Dermis blood vessel endothelial cell (primary cell): Measurements from ENCODE around the gene SNRNP40. TPM values are rescaled to one million over a fixed set of nuclear protein-coding genes. Genes with fewer than 3 reads are reported as not detected.
A peak's percentile ranks its signal among the peaks of the same experiment; 100 is the strongest.

ENCODE experiments used
- DNase-seq: peaks from one replicate; pipeline ENCODE4 v3.0.0; 2010
- total RNA-seq: library from RNA; depleted of rRNA; stranded (reverse); fragments of >200 nt; gene quantifications from 2 replicates; pipeline ENCODE4 v1.2.3, GENCODE V29; 2014

Gene SNRNP40
- total RNA-seq, 1 donor from 2014 or later = 131 TPM

DNA sequence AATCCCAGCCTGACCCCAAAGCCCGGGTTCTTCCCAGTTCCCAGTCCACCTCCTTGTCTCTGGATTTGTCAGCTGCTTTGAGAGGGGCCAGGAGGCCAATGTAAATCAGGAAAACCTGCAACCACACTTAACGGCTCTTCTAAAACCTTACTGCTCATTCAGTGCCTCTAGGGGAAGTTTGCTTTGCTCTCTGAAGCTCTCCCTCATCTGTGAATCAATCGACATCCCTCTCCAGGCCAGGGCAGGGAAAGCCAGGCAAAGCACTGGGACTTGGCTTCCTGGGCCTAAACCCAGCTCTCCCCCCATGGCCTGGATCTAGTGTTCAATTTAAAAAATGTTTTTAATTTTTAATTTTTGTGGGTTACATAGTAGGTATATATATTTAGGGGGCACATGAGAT is 66.2 kb downstream of the SNRNP40 start:
- DNase-seq = no peak

DNA sequence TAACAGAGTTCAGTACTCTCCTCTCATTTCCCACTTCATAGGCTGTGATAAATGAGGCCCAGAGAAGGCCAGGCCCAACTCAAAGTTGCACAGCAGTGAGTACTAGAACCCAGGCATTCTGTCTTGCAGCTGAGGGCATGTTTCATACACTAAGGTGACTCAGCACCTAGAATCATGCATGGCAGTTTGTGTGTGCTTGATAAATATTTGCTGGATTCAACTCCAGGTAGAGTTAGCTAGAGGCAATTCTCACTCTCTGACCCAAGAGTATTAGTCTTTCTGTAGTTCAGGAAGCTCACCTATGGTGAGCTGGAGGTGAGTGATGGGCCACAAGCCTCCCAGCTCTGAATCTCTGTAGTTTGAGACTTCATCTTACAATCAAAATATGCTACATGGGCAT is 67.6 kb downstream of the SNRNP40 start:
- no peak for DNase-seq

DNA sequence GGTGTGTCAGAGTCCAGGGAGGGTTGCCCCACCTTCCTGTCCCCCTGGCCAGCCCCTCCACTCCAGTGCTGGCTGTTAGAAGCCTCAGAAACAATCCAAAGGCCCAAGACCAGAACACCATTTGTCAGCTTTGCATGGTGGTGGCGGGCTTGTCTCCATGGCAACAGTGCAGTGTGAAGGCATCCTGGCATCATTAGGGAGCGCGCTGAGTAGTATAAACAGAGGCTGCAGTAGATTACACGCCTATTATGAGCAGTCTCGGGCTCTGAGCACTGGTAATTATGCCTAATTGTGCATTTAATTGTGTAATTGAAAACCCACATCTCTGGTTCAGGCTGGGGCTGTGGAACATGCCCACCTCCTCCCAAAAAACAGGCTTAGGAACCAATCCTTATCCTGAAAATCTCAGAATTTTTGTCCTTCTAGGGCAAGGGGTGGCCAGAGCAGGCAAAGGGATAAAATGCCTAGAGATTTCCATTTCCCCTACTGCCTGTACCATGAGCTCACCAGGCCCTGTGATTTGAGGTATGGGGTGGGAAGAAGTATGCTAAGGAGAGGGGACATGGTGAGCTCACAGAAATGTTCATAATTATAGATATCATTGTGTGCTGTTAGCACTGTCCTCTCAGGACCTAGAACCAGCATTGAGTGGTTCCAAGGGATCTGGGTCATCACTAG is 68.6 kb downstream of the SNRNP40 start:
- DNase-seq = no peak

DNA sequence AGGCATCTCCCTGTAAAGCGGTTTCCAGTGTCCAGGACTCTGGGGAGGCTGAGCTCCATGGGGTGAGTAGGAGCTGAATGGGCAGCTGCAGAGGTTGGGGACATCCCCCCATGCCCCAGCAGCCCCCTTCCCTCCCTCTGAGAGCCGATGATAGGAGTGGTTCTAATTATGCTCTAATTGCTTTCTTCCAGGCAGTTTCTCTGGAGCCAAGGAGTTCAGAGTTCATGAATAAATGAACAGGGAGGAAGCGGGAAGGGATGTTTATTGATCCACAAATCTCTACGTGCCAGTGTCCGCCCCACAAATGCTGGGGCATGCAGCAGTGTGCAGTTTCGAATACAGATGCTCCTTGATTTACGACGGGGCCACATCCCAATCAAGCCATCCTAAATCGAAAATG is 72.5 kb downstream of the SNRNP40 start:
- DNase-seq = no peak

DNA sequence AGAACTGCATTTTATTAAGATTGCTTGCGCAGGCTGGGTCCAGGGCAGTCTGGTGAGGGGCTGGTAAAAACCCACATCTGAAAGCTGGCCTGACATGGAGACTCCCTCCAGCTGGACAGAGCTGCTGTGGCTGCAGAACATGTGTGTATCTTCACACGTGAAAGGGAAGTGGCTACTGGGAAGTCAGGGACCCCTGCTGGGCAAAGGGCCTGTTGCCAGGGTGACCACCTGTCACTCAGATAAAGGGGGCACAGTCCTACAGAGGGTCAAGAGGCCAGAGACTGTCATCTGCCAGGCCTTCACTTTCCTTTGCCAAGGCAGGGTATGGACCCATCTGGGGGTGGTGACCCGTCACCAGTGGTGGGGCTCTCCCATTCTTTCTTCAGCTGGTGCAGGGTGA is 74.4 kb downstream of the SNRNP40 start:
- no peak for DNase-seq

DNA sequence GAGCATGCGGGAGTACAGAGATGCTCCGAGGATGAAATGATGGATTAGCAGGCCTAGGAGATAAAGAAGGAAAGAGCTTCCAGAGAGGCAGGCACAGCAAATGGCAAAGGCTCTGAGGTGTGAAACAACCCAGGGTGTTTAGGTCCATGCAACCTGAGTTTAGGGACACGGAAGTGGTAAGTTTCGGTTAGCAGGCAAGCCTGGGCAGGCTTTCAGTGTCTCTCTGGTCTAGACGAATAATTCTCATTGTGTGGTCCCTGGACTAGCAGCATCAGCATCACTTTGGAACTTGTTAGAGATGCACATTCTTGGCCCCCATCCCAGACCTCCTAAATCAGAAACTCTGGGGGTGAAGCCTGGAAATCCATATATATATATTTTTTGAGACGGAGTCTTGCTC is 75.5 kb downstream of the SNRNP40 start:
- DNase-seq = no peak

DNA sequence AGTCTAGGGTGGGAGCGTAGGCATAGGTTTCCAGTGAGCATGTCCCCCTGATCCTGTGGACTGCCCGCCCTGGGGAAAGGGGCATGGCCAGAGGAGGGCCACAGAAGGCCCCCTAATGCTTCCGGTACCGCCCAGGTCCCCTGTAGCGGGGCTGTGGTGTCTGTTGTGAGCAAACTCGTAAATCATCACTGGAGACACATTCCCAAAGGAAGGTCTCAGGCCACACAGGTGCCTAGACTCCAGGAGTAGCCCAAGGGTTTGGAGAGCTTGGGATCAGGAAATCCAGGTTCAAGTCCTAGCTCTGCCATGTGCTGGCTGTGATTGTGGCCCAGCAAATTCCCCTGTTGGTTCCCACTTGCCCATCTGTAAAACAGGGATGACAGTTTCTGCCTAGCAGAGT is 77.1 kb downstream of the SNRNP40 start:
- no peak for DNase-seq

DNA sequence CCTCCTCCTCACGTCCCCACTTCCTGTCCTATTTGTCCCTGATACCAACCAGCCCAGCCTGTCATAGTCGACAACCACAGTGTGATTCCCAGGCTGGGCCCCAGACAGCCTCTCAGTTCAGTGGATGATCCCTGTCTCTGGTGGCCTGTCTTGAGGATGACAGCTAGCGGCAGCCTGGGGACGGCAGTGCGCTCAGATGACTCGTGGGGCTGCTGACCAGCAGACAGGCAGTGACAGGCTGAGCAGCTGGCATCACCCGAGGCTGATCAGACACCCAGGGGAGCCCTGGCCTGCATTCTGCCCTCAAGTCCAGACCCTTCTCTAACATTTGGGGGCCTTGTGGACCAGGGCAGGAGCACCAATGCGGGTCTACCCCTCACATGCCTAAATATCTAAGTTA is 77.9 kb downstream of the SNRNP40 start:
- no peak for DNase-seq

DNA sequence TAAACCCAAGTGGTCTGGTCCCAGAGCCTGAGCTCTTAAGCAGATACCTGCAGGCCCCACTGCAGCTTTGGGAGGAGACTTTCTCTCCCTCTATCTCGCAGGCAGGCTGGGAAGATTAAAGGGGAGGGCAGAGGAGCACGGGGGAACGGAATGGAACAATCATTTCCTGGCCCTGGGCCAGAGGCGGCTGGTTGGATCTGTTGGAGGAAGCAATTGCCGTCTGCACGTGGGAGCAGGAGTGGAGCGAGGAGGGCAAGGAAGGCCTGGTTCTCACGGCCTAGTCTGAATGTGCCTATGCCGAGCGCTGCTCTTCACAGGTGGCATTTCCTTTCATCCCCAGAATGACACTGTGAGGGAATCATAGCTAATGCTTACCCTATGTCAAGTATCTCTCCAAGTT is 80.6 kb downstream of the SNRNP40 start:
- DNase-seq = peak; percentile 85

DNA sequence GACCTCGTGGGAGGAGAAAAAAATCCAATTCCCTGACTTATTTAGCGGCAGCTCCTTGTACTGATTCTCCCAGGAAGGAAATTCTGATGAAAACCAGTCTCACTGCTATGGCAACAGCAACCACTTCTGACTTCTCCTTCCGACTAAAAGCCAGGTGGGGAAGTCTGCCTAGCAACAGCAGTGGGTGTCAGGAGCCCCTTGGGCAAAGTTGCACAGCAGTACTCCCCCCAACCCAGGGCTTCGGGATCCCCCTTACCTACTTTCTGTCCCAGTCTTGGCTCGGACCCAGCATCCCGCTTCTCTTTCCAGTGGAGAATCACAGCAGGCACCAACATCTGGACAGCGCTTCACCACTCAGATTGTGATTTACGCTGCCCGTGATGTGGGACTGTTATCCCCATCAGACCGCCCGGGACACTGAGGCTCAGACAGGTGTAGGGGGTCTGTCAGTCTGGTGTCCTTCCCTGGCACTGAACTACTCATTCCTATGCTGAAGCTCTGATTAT is 81.5 kb downstream of the SNRNP40 start:
- no peak for DNase-seq

DNA sequence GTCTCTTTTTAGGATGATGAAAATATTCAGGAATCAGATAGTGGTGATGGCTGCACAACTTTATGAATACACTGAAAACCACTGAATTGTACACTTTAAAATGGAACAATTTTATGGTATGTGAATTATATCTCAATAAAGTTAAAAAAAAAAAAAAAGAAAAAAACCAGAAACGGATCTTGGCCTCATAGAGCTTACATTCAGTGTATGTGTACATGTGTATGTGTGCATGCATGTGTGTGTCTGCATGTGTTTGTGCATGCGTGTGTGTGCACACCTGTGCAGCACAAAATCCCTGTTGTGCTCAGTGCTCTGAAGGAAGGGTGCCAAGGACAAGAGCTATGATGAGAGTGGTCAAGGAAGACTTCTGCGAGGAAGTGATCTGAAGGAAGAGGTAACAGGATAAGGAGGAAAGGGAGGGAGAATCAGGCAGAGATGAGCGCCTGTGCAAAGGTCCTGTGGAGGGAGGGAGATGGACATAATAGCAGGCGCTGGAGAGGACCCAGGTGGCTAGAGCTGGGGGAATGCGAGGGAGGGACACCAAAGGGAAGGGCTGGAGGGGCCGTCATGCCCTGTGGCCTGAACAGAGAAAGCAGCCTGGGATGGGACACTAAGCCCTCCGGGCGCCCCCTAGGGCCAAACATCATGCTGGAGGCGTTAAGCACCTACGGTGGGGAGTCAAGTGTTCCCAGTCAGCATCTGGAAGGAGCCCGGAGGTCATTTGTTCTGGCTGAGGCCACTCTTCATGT is 82.1 kb downstream of the SNRNP40 start:
- peak; percentile 13 for DNase-seq

Other genes starting within 250 kb of the SNRNP40 start
- 68.1 and 115 TPM in 2 replicates for gene PUM1, start 231.1 kb downstream of the SNRNP40 start, total RNA-seq
- 0.70 TPM in 1 of 2 replicates, not detected in the other for gene NKAIN1, start 56.9 kb downstream of the SNRNP40 start, total RNA-seq
- 34.3 and 36.9 TPM in 2 replicates for gene ZCCHC17, start 244 bp upstream of the SNRNP40 start, total RNA-seq
- gene FABP3, start 76.3 kb upstream of the SNRNP40 start, total RNA-seq = 0.51 and 1.1 TPM in 2 replicates
- 4.8 and 12.9 TPM in 2 replicates for gene SERINC2, start 116.4 kb upstream of the SNRNP40 start, total RNA-seq